Right lobe of liver (tissue), 6 donors: Measurements from ENCODE around the gene LY86. TPM values are rescaled to one million over a fixed set of nuclear protein-coding genes. Genes with fewer than 3 reads are reported as not detected.

Experiments used
- ATAC-seq, 4 donors: fragments of 200-7000 bp; cut with Tn5 transposase; one replicate each; pipeline ENCODE4 v1.9.1; 2020; ENCODE audit warnings: mild to moderate bottlenecking in 4 of 4, moderate library complexity in 4 of 4
- DNase-seq, 3 donors: peaks; one replicate each; pipeline ENCODE4 v3.0.0-alpha.2; 2020
- H3K27ac ChIP-seq, 3 donors: fragments of 200-600 bp; one replicate each; pipeline ENCODE4 v1.8.0; 2022
- H3K27me3 ChIP-seq, 2 donors: fragments of 200-600 bp; one replicate each; pipeline ENCODE4 v1.8.0; 2022
- H3K36me3 ChIP-seq, 4 donors: fragments of 200-600 bp; sonication (generic) in 1 of 4; one replicate each; pipeline versions ENCODE4 v1.5.1 to v1.8.0; 2017 to 2022; ENCODE audit warnings: control low read depth in 1 of 4
- H3K4me1 ChIP-seq, 4 donors: fragments of 200-600 bp; sonication (generic) in 1 of 4; one replicate each; pipeline versions ENCODE4 v1.5.1 to v1.8.0; 2017 to 2022; ENCODE audit warnings: control low read depth in 1 of 4
- H3K4me3 ChIP-seq, 3 donors: fragments of 200-600 bp; one replicate each; pipeline ENCODE4 v1.8.0; 2022
- H3K9me3 ChIP-seq, 4 donors: fragments of 200-600 bp; sonication (generic) in 1 of 4; one replicate each; pipeline versions ENCODE4 v1.5.1 to v1.8.0; 2017 to 2022; ENCODE audit warnings: control low read depth in 1 of 4
- CTCF ChIP-seq, 4 donors: fragments of 200-600 bp in 3 of 4; fragments of 450-650 bp in 1 of 4; IDR thresholded peaks; one replicate each; pipeline versions ENCODE4 v1.5.1 to v1.8.0; 2016 to 2022; ENCODE audit warnings: antibody characterized with exemption in 4 of 4, mild to moderate bottlenecking in 2 of 4
- POLR2A ChIP-seq: fragments of 450-650 bp; IDR thresholded peaks from one replicate; pipeline ENCODE4 v1.6.1; 2017; ENCODE audit warnings: antibody characterized with exemption, mild to moderate bottlenecking
- WGBS: methylation state at CpG from one replicate; pipeline ENCODE4 v1.1.6; 2018; ENCODE audit warnings: low coverage, low lambda C conversion rate; ENCODE audit not compliant: insufficient coverage; ENCODE audit errors: missing lambda C conversion rate; 5-methylcytosine and 5-hydroxymethylcytosine counted together
- intact Hi-C, 2 donors: fragments of 100-400 bp; cut with DNase I; formaldehyde crosslinking; loops; one replicate each; pipeline versions ENCODE4 v1.11.2 to v1.14.1; 2022
- total RNA-seq, 6 experiments: library from RNA; depleted of rRNA in 2 of 6; stranded (reverse); fragments of >200 nt in 2 of 6; fragmentation: NEBNext Ultra II Directional in 3 of 6; extraction: Animal tissue kit (Norgen Biotek cat#: 25700) in 3 of 6; gene quantifications; one replicate each; pipeline versions ENCODE4 v1.1.0 to v1.2.4, GENCODE V29; 2016 to 2023
- donor health status: DM: no; HTN: yes; CAD: no.
- donor health status: DM: no; HTN: no; CAD: no.
- donor health status: DM: no; HTN: no; CAD: no.
- donor health status: DM: no; HTN: yes; CAD: no.
- donor health status: DM: no; HTN: yes; CAD: no.

LY86 gene
- total RNA-seq, 6 experiments from 2014 or later = 1.2 to 4.3 (median 2.4) TPM

GRCh38 chr6:6649824-6650349, 61.4 kb downstream of the LY86 start:
- Histone ChIP-seq H3K4me3 (no peak overlapping the region), H3K27ac (no peak overlapping the region), H3K36me3 (no peaks in the 10 kb centered on the region), H3K4me1 (no peaks in the 10 kb centered on the region), H3K9me3 (no peaks in the 10 kb centered on the region), H3K27me3 (no peaks in the 10 kb centered on the region)
- ATAC-seq = no peak
- no peak for DNase-seq
- intact Hi-C loops = no loop called here
- TF ChIP-seq POLR2A (no peak), CTCF (IDR thresholded peaks at IDR 0.05) (no peak)
- 80% methylated on average over 1 of the region's 7 CpGs for WGBS

- no peak for ATAC-seq
- DNase-seq = no peak
- Histone ChIP-seq H3K27me3 (no peaks in the 10 kb centered on the region), H3K27ac (no peak overlapping the region), H3K4me1 (no peaks in the 10 kb centered on the region), H3K9me3 (no peaks in the 10 kb centered on the region), H3K4me3 (no peak overlapping the region), H3K36me3 (no peaks in the 10 kb centered on the region)
- intact Hi-C loops = no loop called here
- no peak for TF ChIP-seq POLR2A
- no peak for TF ChIP-seq CTCF (IDR thresholded peaks at IDR 0.05)
Observed at GRCh38 chr6:6650839-6651238, 62.3 kb downstream of the LY86 start.

- H3K36me3 ChIP-seq = no peaks in the 10 kb centered on the region
- no peaks in the 10 kb centered on the region for H3K9me3 ChIP-seq
- H3K27me3 ChIP-seq = no peaks in the 10 kb centered on the region
- no peak for ATAC-seq
- no peak overlapping the region for H3K27ac ChIP-seq
- intact Hi-C loops = no loop called here
- no peak for DNase-seq
- TF ChIP-seq CTCF (IDR thresholded peaks at IDR 0.05) = no peak
- no peak for TF ChIP-seq POLR2A
- no peaks in the 10 kb centered on the region for H3K4me1 ChIP-seq
- no peak overlapping the region for H3K4me3 ChIP-seq
Observed at GRCh38 chr6:6651335-6651734, 62.8 kb downstream of the LY86 start.

GRCh38 chr6:6652932-6653331, 64.4 kb downstream of the LY86 start:
- 71% methylated on average over 5 of the region's 5 CpGs for WGBS
- no peak overlapping the region for H3K4me3 ChIP-seq

More at GRCh38 chr6:6652932-6653331, 64.4 kb downstream of the LY86 start:
- H3K36me3 ChIP-seq = no peaks in the 10 kb centered on the region
- ATAC-seq (no peak), DNase-seq (no peak)
- no peaks in the 10 kb centered on the region for H3K27me3 ChIP-seq
- no peaks in the 10 kb centered on the region for H3K4me1 ChIP-seq
- H3K27ac ChIP-seq = no peak overlapping the region
- no peaks in the 10 kb centered on the region for H3K9me3 ChIP-seq
- TF ChIP-seq POLR2A (no peak), CTCF (IDR thresholded peaks at IDR 0.05) (no peak)
- intact Hi-C loops = no loop called here
